Inflammatory macrophage (primary cell): ENCODE results near the gene RORC.
"Not testable (repeated sequence)": the region's sequence is repeated elsewhere in the genome, so short reads cannot be mapped to it uniquely, and the experiment has no call there.

Experiments used
- DNase-seq, 2 donors: peaks; one replicate each; pipeline ENCODE4 v3.0.0-alpha.2; 2020 to 2022

RORC gene

DNA sequence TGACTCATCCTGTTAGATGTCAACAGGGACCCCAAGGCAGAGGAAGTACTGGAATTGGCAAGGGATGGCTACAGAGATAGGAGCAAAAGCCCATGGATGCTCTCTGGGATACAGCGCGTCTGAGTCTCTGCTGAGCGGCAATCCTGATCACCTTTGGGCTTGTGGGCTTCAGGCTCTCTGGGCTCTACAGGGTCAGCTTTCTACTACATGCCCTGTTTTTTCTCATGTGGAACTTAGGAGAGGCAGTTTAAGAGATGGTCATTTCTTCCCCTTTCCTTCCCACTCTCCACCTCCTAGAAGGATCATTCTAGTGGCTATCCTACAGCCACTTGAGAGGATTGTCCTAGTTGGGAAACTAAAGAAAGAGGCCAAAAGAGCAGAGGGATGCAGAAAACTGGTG is 27.7 kb downstream of the RORC start:
- DNase-seq, result no peak

DNA sequence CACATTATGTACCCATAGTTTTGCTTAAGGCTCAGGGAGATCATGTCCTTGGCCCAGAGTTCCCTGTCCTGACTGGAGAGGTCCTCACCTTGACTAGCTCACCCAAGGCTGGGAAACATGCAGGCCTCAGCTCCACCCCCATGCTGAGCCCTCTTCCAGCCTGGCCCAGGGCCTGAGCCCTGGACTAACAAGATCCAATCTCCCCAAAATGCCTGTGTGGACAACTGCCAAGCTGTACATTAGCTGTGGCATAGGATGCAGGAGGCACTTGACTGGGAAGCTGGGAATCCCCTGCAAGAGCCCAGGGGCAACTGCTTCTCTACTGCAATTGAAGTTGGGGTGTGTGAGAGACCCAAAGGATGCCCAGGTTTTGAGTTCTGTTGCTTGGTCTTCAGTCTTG is 28.4 kb downstream of the RORC start:
- no peak for DNase-seq

DNA sequence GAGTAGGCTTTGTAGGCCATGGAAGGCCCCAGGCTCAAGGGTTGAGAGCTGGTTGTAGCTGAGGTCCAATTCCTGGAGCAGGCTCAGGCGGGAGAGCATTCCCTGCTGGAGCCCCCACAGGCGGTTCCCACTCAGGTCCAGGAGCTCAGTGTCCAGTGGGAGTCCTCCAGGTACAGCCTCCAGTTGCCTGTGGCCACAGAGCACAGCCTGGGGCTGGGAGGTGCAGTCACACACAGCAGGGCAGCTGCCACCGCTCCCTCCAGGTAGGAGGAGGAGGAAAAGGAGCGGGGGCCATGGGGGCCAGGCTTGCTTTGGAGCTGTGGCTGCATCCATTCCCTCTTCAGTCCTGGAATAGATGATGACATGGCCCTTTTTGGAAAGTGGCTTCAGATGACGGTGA is 29.2 kb downstream of the RORC start:
- DNase-seq, result no peak

DNA sequence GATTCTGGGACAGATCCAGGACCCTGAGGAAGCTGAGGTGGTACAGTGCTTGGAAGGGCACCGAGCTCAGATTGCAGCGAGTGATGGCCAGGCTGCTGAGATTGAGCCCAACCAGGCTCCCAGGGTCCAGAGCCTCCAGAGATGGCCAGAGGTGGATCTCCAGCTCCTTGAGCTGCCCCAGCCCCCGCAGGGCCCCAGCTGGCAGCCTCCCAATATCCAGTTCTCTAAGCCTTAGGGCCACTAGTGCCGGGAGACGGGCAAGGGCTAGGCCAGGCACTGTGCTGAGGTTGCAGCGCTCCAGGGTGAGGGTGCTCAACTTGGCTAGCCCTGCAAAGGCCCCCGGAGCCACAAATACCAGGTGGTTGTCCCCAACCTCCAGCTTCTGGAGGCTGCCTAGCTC is 29.8 kb downstream of the RORC start:
- DNase-seq, result no peak

DNA sequence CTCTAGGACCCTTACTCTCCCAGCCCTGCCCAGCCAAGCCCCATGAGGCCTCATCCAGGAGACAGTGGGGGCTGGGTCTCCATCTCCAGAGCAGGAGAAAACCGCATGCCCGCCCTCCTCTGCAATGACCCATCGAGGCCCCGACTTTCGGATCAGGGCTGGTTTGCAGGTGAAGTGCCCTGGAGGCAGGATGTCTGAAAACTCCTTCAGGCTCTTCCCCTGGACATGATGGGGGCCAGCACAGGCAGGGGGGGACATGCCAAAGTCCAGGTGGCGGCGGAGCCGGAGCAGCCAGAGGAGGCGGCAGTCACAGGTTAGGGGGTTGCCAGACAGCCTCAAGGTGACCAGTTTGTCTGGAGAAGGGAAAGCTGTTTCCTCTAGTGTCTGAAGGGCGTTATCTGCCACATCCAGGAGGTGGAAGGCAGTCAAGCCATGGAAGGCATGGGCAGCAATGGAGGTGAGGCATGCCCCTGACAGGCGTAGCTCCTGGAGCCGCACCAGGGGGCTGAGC is 30.2 kb downstream of the RORC start:
- no peak for DNase-seq

DNA sequence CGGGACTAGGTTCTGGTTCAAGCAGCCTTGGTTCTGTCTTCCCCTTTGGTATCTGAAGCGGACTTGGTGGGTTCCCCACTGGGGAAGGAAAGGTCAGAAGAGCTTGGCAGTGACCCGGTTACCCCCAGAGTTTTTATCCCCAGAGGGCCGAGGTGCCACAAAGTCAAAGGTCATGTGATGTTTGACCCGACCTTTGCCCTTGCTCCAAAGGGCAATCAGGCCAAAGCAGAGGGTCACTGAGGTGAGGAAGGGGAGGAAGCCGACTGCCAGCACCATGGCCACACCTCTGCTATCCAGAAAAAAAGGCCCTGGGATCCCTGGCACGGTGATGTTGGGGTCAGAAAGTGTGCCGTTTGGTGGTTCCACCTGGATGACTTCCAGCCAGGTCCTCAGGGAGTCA is 30.8 kb downstream of the RORC start:
- DNase-seq, result no peak

DNA sequence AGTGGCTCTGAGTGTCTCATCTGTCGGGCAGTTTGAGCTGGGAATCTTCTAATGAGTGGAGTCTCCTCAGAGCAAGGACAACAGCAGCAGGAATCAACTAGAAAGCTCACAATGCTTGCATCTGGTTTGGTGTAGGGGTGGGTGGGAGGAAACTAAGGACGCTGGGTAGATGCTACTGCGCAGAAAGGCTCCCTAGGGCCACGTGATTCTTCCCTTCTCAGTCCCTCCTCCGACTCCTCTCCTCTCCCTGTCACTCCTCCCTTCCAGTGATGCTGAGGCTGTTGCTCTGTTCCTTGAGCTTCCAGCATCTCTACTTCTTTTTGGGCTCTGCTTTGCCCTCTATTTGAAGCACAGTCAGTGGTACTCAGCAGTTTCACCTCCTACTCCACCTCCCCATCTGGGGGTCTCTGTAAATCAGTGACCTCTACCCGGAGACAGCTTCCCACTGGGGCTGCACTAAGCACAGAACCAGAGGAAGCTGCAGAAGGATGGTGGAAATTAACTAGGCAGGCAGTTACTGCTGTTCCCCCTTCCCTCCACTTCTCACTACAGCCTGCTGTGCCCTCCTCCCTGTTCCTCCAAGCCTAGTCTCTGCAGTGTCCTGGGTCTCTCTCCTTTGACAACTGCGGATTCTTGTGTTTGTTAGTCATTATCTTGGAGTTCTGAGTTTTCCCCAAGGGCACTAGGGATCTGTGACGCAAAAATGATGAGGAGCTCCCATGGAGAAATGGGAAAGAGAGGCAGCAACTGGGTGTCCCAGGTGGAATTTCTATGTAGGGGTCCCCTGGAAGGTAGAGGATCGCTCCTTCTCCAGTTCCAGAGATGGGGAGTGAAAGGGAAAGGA is 32.2 kb downstream of the RORC start:
- no peak for DNase-seq

DNA sequence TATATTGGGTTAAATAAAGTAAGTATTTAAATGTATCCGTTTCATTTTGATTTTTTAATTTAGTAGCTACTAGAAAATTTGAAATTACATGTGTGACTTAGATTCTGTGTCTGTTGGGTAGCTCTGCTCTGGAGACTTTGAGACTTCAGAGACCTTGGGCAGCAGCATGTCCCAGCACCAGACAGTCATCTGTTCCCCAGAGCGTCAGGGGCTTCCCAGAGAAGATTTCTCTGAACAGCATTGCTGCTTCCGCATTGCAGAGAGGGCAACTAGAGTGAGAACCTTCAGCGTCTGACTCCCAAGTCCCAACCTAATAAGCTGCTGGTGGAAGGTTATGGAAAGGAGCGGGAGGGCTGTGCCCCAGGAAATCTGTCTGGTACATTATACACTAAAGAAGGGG is 33.0 kb downstream of the RORC start:
- DNase-seq, result no peak

DNA sequence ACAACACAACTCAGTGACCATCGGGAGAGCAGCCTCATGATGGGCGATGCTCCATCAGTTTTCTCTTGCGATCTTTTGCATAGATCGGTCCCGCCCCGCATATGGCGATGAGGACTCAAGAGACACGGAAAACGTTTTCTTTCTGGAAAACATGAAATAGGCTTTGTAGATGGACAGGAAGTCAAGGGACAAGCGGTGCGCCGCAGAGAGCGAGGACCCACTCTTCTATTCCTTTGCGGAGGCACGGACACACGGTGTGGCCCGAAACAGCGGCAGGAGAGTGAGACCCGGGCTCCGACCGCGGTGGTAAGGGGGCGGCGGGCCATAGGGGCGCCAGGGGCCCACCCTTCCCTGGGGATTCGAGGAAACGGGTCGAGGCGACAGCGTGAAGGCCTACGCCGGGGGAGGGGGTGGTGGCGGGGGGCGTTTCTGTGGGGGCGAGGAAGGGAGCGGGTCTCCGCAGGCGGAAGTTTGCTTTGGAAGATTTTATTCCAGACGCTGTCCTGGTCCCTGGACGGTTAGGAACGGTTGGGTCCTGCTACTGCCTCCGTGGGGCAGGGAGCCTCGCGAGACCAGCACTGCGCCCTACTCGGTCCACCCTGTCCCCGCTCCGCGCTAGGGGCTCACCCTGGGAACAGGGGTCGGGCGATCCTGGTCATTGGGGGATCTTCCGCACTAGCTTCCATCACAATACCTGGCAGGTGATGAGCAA is 40.5 kb downstream of the RORC start:
- DNase-seq, result peak in 1 of 2 donors; percentile 17

DNA sequence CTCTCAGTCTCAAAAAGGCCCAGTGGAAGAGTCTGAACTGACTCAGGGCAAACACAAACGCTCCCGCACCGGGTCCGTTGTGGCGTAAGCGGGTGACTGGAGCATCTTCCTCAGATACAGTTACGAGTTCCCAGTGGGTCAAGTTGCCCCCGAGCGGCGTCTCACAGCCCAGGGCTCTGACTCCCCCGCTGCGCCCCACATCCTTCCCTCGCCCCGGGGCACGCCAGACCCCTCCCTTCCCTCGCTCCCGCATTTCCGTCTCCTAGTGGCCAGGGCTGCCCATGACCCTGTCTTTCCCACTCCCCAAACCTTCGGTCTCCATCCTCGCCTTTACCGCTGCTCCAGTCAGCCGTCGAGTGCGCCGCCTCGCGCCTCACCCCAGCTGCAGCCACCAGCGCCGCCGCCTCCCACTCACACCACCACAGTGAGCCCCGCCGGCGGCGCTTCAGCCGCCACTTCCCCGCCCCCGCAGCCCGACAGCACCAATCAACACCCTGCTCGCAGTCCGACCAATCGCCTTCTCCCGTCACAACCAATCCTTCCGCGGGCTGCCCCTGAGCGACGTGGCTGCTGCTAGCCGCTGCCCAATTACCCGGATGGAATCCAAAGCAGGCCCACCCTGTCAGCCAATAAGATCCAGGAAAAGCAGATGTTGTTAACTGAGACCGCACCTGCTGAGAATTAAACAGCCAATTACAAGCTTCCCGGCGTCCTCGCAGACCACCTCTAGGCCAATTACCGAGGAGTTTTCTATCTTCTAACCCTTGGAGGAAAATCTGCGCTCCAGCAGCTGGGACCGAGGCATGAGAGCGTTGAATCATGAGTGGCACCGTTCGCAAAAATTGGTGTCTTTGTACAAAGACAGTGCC is 41.3 kb downstream of the RORC start, which contains the start of gene TDRKH:
Gene TDRKH, minus strand, starts transcription at position 430 of the 869 bp plus-strand sequence. CDS start 7,478 bp downstream, outside the sequence.
- peak; percentile 99 for DNase-seq

DNA sequence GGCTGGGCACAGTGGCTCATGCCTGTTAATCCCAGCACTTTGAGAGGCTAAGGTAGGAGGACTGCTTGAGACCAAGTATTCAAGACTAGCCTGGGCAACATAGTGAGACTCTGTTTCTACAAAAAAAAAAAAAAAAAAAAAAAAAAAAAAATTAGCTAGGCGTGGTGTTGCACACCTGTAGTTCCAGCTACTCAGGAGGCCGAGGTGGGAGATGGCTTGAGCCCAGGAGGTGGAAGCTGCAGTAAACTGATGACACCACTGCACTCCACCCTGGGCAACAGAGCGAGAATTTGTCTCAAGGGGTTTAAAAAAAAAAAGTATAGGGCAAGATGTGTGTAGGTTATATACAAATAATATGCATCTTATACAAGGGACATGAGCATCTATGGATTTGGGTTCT is 43.9 kb downstream of the RORC start:
- DNase-seq, result no peak

DNA sequence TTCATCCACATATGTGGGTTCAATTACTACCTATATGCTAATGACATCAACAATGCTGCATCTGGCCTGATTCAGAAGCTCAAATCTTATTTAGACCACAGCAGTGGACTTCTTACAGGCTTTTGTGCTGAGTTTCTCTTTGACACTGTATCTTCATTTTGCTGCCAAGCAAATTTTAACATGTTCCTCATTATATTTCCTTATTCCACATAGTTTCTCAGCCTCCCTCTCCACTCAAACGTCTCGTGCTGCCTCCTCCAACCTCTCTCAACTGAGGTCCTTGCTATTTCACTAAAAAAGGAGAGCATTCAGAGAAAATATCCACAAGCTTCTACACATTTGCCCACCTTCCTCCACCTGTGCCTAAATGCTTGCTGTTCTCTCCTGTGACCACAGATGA is 47.8 kb downstream of the RORC start:
- peak; percentile 37 to 58 for DNase-seq

DNA sequence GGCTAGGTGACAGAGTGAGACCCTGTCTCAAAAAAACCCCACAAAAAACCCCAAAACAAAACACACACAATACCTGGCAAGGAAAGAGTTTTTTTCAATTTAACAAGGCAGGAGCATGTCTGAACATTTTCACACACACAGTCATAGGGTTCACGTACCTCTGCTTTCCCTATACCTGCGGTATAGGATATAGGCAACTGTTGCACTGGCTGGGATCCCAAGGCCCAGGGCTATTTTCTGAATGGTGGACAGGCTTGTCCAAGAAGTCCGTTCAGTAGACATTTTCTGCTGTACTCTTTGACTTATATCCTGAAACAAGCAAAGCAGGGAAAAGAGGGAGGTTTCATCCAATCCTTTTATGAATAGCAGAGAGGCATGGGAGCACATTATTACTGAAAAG is 48.9 kb downstream of the RORC start:
- no peak for DNase-seq

DNA sequence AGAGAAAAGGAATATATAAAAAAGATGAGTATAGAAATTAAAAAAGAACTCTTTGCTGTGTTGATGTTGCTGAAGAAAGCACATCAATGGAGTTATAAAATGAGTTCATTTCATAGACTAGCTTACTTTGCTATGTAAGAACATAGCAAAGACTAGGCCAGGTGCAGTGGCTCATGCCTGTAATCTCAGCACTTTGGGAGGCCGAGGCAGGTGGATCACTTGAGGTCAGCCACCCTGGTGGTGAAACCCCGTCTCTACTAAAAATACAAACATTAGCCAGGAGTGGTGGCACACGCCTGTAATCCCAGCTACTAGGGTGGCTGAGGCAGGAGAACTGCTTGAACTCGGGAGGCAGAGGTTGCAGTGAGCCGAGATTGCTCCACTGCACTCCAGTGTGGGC is 49.6 kb downstream of the RORC start:
- not testable (repeated sequence) for DNase-seq

DNA sequence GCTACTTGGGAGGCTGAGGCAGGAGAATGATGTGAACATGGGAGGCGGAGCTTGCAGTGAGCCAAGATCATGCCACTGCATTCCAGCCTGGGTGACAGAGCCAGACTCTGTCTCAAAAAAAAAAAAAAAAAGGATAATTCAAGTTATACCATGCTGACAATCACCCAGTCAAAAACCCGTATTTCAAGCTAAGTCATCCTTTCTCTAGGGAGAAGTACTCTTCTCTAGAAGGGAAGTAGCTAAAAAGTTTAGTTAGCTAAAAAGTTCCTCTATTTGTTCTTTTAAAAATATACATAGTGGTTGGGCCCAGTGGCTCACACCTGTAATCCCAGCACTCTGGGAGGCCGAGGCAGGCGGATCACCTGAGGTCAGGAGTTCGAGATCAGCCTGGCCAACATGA is 50.9 kb downstream of the RORC start:
- DNase-seq, result peak; percentile 23 to 73

DNA sequence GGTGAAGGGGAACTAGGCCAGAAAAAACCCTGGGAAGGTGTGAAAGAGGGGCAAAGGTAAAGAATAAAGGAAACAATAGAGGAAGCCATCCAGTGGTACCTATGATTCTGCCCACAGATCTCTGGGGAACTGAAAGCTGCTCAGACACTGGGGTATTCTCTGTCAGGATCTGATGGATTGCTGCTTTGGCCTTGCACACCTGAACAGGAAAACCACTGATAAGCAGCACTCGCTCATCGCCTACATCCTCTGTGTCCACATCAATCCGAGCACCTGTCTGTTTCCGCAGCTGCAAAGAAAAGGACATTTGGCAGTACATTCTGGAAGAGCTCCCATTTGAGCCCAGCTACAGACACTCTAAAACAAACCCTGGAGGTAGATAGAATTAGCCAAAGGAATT is 51.8 kb downstream of the RORC start:
- no peak for DNase-seq

DNA sequence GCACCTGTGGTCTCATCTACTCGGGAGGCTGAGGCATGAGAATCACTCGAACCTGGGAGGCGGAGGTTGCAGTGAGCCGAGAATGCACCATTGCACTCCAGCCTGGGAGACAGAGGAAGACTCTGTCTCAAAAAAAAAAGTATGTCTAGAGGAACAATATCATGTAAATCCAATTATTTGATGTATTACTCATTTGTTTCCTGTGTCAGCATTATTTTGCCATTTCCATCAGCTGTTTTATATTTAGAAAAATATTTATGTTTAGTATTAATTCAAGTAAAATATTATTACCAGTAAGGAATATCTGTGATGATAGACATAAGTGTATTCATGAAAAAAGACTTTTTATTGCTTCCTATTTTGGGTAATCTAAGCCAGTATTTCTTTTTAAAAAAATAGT is 54.3 kb downstream of the RORC start:
- DNase-seq, result no peak

DNA sequence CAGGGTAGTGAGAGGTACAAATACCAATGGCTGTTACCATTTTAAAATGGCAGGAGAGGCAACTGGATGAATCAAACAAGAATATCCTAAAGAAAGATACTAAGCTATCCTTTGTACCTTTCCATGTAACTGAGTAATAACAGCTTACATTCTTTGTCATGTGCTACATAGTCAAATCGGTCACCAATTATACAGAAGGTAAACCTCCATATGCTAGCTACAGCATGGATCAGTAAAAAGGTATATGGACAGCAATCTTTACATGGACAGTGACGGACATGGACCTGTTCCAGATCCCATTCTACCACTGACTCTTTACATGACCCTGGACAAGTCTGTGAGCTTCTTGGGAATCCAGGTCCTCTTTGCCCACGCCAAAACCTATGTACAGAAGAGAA is 54.9 kb downstream of the RORC start:
- DNase-seq, result no peak

DNA sequence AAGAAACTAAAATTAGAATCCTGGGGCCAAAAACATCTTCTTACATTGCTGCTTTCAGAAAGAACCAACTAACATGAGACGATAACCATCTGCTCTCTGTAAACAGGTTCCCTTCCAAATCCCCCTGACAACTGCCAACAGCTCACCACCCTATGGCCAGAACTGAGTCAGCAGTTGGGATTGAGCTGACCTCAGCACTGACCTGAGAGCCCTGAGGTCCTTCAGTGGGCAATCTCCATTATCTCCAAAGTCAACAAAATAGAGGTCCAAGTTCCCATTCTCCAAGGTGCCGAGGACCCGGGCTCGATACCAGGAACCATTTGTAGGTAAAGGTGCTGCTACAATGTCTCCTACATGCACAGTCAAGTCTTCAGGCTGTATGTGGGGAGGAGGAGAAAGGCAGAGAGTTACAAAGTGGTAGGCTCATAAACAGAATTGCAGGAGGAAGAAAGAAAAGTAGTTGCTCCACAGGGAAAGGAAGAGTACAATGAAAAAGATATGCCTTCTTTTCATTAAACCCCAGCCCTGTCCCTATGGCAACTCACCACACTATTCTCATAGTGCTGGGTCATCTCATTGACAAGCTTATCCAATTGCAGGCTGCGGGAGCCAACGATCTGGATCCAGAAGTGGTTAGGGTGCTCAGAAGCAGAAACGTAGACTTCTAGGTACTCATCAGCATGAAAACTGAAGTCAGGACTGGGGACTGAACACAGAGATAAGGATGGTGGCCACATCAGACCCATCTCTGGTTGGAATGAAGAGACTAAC is 55.5 kb downstream of the RORC start:
- no peak for DNase-seq

DNA sequence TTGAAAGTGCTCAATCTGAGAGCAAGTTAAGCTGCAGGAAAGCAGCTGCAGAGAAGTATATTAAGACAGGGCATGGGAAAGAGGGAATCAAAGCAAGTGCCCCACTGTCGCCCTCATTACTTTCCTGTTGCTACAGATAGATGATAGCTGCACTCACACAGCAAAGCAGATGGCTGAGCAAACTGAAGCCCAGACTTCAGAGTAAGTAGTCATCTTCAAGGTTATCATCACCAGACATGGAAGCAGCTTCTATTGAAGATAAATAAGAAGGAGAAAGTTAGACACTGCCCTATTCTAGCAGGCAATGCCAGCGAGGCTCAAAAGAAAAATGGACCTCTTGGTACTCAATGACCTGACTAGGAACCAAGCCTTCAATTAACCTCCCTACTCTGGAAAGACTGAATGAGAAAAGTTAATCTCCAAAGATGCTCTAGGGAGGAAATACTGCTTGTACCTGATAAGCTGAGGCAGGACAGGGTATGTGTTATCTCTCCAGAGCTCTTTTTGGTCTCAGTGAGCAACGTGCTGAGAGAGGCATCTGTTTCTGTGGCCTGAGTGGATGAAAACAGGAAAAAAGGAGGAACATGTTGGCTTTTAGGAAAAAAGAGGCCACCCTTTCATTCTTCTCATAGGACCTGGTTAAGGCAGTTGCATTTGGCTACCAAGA is 57.2 kb downstream of the RORC start:
- DNase-seq, result no peak

DNA sequence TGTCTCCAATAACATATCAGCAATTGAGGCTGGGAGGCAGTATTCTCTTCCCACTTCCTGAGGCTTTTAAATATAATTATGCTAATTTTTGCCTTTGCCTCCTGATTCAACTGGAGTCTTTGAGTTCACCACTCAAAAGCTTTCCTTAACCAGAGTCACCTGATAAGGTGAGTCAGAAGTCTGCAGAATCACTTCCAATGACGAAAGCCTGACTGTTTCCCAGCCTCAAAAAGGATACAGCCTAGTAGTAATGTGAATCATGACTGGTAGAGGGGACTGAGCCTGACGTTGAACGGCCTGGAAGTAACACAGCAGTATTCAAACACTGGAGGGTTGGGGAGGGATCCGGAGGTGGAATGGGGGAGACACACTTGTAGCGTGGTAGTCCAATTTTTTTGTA is 57.9 kb downstream of the RORC start:
- no peak for DNase-seq

DNA sequence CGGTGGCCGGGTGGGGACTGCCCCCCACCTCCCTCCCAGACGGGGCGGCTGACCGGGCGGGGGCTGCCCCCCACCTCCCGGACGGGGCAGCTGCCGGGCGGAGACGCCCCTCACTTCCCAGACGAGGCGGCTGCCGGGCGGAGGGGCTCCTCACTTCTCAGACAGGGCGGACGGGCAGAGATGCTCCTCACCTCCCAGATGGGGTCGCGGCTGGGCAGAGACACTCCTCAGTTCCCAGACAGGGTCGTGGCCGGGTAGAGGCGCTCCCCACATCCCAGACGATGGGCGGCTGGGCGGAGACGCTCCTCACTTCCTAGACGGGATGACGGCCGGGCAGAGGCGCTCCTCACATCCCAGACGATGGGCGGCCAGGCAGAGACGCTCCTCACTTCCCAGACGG is 62.3 kb downstream of the RORC start:
- DNase-seq, result not testable (repeated sequence)
